Heart left ventricle (tissue), 13 donors: ENCODE data around the gene IL1R2.

Experiments used
- POLR2A ChIP-seq, 2 donors: fragments of 450-650 bp; IDR thresholded peaks; one replicate each; pipeline ENCODE4 v1.6.1; 2017; ENCODE audit warnings: antibody characterized with exemption in 2 of 2, mild to moderate bottlenecking in 2 of 2, moderate library complexity in 2 of 2
- TF ChIP-seq, protein P1 (sequence below), 12 donors: fragments of 200-600 bp; sonication (generic) in 4 of 12; IDR thresholded peaks; one replicate each; pipeline versions ENCODE4 v1.5.0 to v1.8.0; 2018 to 2022; ENCODE audit warnings: antibody characterized with exemption in 12 of 12, mild to moderate bottlenecking in 5 of 12
- donor health status: ischemic (EF 13 %, LVEDD 7.1; RV severe dilation, severe dysfunction).
- donor health status: DM: no; HTN: yes; CAD: no.
- donor health status: DM: no; HTN: no; CAD: no.
- donor health status: ischemic (EF 25% LVEDD 6.9; RV normal size, moderate dysfunction).
- donor health status: ischemic (EF 25% LVEDD 5.7; RV mildly dilated, moderate dysfunction).
- donor health status: ischemic (EF 35%, LVEDD 5.7; RV mildly dilated, moderate dysfunction).
- donor health status: nonischemic (EF 11% LVEDD 7.7; RV severe dilation, severe dysfunction).
- donor health status: DM: yes; HTN: yes; CAD: no.
- donor health status: PGD.
- donor health status: ischemic (EF 29% LVEDD 5.4; RV normal size, mild dysfunction).
- donor health status: nonischemic (EF 23%, LVEDD 6.1; RV moderate dilation, normal function).

DNA sequence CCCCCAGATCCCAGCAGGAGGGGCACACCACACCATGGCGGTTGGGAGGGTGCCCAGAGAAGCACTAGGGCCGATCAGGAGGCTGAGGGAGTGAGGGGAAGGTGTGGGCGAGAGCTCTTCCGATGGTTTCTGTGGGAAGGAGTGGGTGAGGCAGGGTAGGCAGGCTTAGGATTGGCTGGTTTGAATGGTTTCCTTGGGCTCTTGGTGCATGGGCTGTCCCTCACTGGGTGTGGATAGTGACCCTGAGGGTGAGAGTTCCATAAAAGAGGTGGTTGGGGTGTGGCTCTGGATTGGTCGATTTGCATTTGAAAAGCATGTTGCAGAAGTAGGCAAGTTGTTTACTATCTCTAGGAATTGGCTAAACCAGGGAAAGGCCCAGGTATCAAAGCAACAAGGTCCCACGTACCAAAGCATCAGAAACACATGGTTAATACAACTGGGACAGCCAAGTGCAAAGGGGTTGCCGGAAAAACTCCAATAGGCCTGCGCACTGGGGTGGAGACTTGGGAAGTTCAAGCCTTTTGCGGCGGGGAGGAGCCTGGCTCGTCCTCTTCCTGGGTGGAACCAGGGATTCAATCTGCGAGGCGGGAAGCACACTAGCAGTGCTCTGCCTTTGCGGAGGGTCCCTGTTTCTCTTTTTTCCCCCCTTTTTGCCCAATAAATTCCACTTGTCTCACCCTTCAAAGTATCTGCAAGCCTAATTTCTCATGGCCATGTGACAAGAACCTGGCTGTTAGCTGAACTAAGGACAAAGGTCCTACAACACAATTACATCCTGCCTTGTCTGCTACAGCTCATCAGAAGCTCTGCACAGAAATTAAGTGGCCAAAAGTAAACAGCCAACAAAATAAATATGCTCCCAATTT, 43.2 kb downstream of the IL1R2 start:
- TF ChIP-seq, protein P1, sequence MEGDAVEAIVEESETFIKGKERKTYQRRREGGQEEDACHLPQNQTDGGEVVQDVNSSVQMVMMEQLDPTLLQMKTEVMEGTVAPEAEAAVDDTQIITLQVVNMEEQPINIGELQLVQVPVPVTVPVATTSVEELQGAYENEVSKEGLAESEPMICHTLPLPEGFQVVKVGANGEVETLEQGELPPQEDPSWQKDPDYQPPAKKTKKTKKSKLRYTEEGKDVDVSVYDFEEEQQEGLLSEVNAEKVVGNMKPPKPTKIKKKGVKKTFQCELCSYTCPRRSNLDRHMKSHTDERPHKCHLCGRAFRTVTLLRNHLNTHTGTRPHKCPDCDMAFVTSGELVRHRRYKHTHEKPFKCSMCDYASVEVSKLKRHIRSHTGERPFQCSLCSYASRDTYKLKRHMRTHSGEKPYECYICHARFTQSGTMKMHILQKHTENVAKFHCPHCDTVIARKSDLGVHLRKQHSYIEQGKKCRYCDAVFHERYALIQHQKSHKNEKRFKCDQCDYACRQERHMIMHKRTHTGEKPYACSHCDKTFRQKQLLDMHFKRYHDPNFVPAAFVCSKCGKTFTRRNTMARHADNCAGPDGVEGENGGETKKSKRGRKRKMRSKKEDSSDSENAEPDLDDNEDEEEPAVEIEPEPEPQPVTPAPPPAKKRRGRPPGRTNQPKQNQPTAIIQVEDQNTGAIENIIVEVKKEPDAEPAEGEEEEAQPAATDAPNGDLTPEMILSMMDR (IDR thresholded peaks at IDR 0.05): no peak
- no peak for TF ChIP-seq POLR2A (IDR thresholded peaks at IDR 0.05)
